HepG2 (cell line): ENCODE measurements around the gene SMIM36. TPM values are rescaled to one million over a fixed set of nuclear protein-coding genes. Genes with fewer than 3 reads are reported as not detected.

Experiments
- GZF1 ChIP-seq: sonication (generic); formaldehyde crosslinking; IDR thresholded peaks from 2 replicates; pipeline ENCODE4 v1.5.1; 2020; ENCODE audit warnings: mild to moderate bottlenecking, missing genetic modification reagents
- HOXA5 ChIP-seq: sonication (generic); formaldehyde crosslinking; IDR thresholded peaks from 2 replicates; pipeline ENCODE4 v1.4.0; 2020; ENCODE audit warnings: missing genetic modification reagents
- IKZF4 ChIP-seq: sonication (generic); formaldehyde crosslinking; IDR thresholded peaks from 2 replicates; pipeline ENCODE4 v1.5.1; 2020; ENCODE audit warnings: borderline replicate concordance, mild to moderate bottlenecking, low read depth, missing genetic modification reagents; ENCODE audit errors: not compliant biosample characterization
- KLF16 ChIP-seq, 2 experiments: sonication (generic) in 1 of 2; formaldehyde crosslinking in 1 of 2; IDR thresholded peaks; 2 replicates each; pipeline versions ENCODE4 v1.6.1 to v1.8.0; 2016 to 2023; ENCODE audit warnings: missing genetic modification reagents in 2 of 2, missing compliant biosample characterization in 1 of 2
- KMT2B ChIP-seq: IDR thresholded peaks from 2 replicates; pipeline ENCODE4 v1.6.1; 2016; ENCODE audit warnings: missing genetic modification reagents, missing compliant biosample characterization
- LCORL ChIP-seq, 2 experiments: fragments of 450-650 bp in 1 of 2; sonication (generic) in 1 of 2; formaldehyde crosslinking in 1 of 2; IDR thresholded peaks; 2 replicates each; pipeline versions ENCODE4 v1.5.0 to v1.6.1; 2017 to 2020; ENCODE audit warnings: antibody characterized with exemption in 1 of 2, missing genetic modification reagents in 1 of 2
- MAZ ChIP-seq, 2 experiments: sonication (generic) in 1 of 2; formaldehyde crosslinking in 1 of 2; IDR thresholded peaks; 2 replicates each; pipeline versions ENCODE4 v1.5.0 to v1.6.1; 2012 to 2020; ENCODE audit warnings: low read depth in 2 of 2, mild to moderate bottlenecking in 2 of 2, borderline replicate concordance in 1 of 2, improper control_type of control experiment in 1 of 2, low read length in 1 of 2, missing genetic modification reagents in 1 of 2, moderate library complexity in 1 of 2
- PCBP1 ChIP-seq: fragments of 200-400 bp; formaldehyde crosslinking; IDR thresholded peaks from 2 replicates; pipeline ENCODE4 v1.6.1; 2017; ENCODE audit warnings: mild to moderate bottlenecking, low read depth, low read length, borderline replicate concordance
- RBFOX2 ChIP-seq: fragments of 200-400 bp; formaldehyde crosslinking; IDR thresholded peaks from 2 replicates; pipeline ENCODE4 v1.6.1; 2017; ENCODE audit warnings: low read depth, mild to moderate bottlenecking, low read length
- REXO4 ChIP-seq: sonication (generic); formaldehyde crosslinking; IDR thresholded peaks from 2 replicates; pipeline ENCODE4 v1.8.0; 2022; ENCODE audit warnings: missing genetic modification reagents, mild to moderate bottlenecking, borderline replicate concordance
- RORA ChIP-seq: sonication (generic); formaldehyde crosslinking; IDR thresholded peaks from 2 replicates; pipeline ENCODE4 v1.5.0; 2020; ENCODE audit warnings: mild to moderate bottlenecking, missing genetic modification reagents, moderate library complexity
- SRSF1 ChIP-seq: fragments of 200-400 bp; formaldehyde crosslinking; optimal IDR thresholded peaks from 2 replicates; pipeline ENCODE3; 2017; ENCODE audit warnings: mild to moderate bottlenecking, low read depth, low read length, moderate library complexity
- TRIM24 ChIP-seq: sonication (generic); formaldehyde crosslinking; IDR thresholded peaks from 2 replicates; pipeline ENCODE4 v1.8.0; 2022; ENCODE audit warnings: mild to moderate bottlenecking, missing genetic modification reagents
- ZBTB33 ChIP-seq: sonication (generic); formaldehyde crosslinking; IDR thresholded peaks from 2 replicates; pipeline ENCODE4 v1.4.0; 2020; ENCODE audit warnings: missing genetic modification reagents
- ZBTB38 ChIP-seq: sonication (generic); formaldehyde crosslinking; IDR thresholded peaks from 2 replicates; pipeline ENCODE4 v1.5.1; 2020; ENCODE audit warnings: mild to moderate bottlenecking, missing genetic modification reagents
- ZFP36L2 ChIP-seq: sonication (generic); formaldehyde crosslinking; IDR thresholded peaks from 2 replicates; pipeline ENCODE4 v1.4.0; 2020; ENCODE audit warnings: missing genetic modification reagents
- ZKSCAN8 ChIP-seq: IDR thresholded peaks from 2 replicates; pipeline ENCODE4 v1.6.1; 2016; ENCODE audit warnings: borderline replicate concordance, missing genetic modification reagents, missing compliant biosample characterization
- ZNF12 ChIP-seq: sonication (generic); formaldehyde crosslinking; IDR thresholded peaks from 2 replicates; pipeline ENCODE4 v1.5.0; 2020; ENCODE audit warnings: missing genetic modification reagents
- ZNF20 ChIP-seq: sonication (generic); formaldehyde crosslinking; IDR thresholded peaks from 2 replicates; pipeline ENCODE4 v1.4.0; 2020; ENCODE audit warnings: mild to moderate bottlenecking, moderate library complexity, missing genetic modification reagents
- ZNF235 ChIP-seq: sonication (generic); formaldehyde crosslinking; IDR thresholded peaks from 2 replicates; pipeline ENCODE4 v1.8.1; 2023; ENCODE audit warnings: mild to moderate bottlenecking, missing genetic modification reagents, borderline replicate concordance
- ZNF253 ChIP-seq: sonication (generic); formaldehyde crosslinking; IDR thresholded peaks from 2 replicates; pipeline ENCODE4 v1.8.0; 2022; ENCODE audit warnings: mild to moderate bottlenecking, missing genetic modification reagents, borderline replicate concordance
- ZNF383 ChIP-seq: sonication (generic); formaldehyde crosslinking; IDR thresholded peaks from 2 replicates; pipeline ENCODE4 v1.4.0; 2020; ENCODE audit warnings: missing genetic modification reagents, mild to moderate bottlenecking, borderline replicate concordance
- ZNF570 ChIP-seq: sonication (generic); formaldehyde crosslinking; IDR thresholded peaks from 2 replicates; pipeline ENCODE4 v1.4.0; 2020; ENCODE audit warnings: mild to moderate bottlenecking, missing genetic modification reagents, borderline replicate concordance
- polyA plus RNA-seq, 8 experiments: library from polyadenylated mRNA; depleted of rRNA in 3 of 8; stranded (reverse) in 7 of 8; unstranded in 1 of 8; fragments of >200 nt; fragmentation: Illumina TruSeq in 4 of 8; extraction: Trizol in 4 of 8; gene quantifications; 2 replicates each; pipeline versions ENCODE4 v1.2.1 to v1.2.3, GENCODE V29; 2011 to 2016; ENCODE audit warnings: low read depth in 4 of 8, missing spikeins in 1 of 8, mixed read lengths in 1 of 8; ENCODE audit not compliant: insufficient read depth in 1 of 8
- total RNA-seq, 5 experiments: library from RNA; depleted of rRNA; stranded (reverse); fragments of >200 nt; fragmentation: Illumina TruSeq; extraction: Trizol; gene quantifications; 2 replicates each; pipeline ENCODE4 v1.2.3, GENCODE V29; 2016; ENCODE audit warnings: low read depth in 1 of 5
- TF ChIP-seq, protein P1 (sequence below): sonication (generic); formaldehyde crosslinking; IDR thresholded peaks from 2 replicates; pipeline ENCODE4 v1.4.0; 2020; ENCODE audit warnings: mild to moderate bottlenecking, missing genetic modification reagents
- TF ChIP-seq, protein P2 (sequence below): sonication (generic); formaldehyde crosslinking; IDR thresholded peaks from 2 replicates; pipeline ENCODE4 v1.9.0; 2021; ENCODE audit warnings: missing genetic modification reagents, borderline replicate concordance

The SMIM36 gene
- total and polyA plus RNA-seq, 2 of the 13 experiments (the other 11 are each of a cell fraction or from before 2014, with no cell fraction given), result not detected

DNA sequence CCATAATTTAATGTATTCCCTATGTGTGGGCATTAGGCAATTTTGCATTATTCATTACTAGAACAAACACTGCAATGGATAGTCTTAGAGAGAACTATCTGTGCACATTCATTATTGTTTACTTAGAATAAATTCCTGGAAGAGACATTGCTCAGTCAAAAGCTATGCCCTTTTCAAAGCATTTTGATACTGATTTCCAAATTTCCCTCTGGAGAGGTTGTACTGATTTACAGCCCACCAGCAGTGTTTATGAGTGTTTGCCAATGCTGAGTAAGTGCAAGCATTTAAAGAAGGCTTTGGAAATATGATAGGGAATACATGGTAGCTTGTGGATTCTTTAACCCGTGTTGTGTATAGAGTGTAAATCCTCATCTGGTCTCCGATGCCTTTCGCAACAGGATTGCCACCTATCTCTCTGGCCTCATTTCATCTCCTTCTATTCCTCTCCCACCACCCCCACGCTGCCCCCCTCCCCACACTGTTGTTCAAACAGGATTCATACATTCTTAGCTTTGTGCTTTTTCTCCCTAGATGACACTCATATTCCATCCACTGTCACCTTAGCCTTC, 56.3 kb downstream of the SMIM36 start (continued):
- TF ChIP-seq ZBTB33 (CRISPR knock-in tag), result no peak
- TF ChIP-seq ZNF20, result no peak
- TF ChIP-seq ZFP36L2 (CRISPR knock-in tag), result no peak
- TF ChIP-seq KLF16 (CRISPR knock-in tag; IDR thresholded peaks at IDR 0.05), result peak in 1 of 2 experiments; percentile 61; a peak in 1 of 4 replicates
- no peak for TF ChIP-seq ZNF383
- no peak for TF ChIP-seq MAZ (IDR thresholded peaks at IDR 0.05; ENCODE audit: borderline replicate concordance, low read depth, low read length)
- no peak for TF ChIP-seq MAZ (CRISPR knock-in tag; IDR thresholded peaks at IDR 0.05; ENCODE audit: low read depth)
- peak; percentile 72; the same call in 1 of the 2 replicates for TF ChIP-seq ZKSCAN8
- no peak for TF ChIP-seq IKZF4 (CRISPR knock-in tag)
- no peak for TF ChIP-seq TRIM24 (CRISPR knock-in tag)
- TF ChIP-seq, protein P1, sequence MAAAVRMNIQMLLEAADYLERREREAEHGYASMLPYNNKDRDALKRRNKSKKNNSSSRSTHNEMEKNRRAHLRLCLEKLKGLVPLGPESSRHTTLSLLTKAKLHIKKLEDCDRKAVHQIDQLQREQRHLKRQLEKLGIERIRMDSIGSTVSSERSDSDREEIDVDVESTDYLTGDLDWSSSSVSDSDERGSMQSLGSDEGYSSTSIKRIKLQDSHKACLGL (CRISPR knock-in tag), result no peak
- TF ChIP-seq SRSF1, result no peak
- TF ChIP-seq GZF1 (CRISPR knock-in tag), result no peak
- TF ChIP-seq ZNF235 (CRISPR knock-in tag), result no peak
- TF ChIP-seq RORA, result no peak
- TF ChIP-seq ZNF570 (CRISPR knock-in tag), result no peak
- no peak for TF ChIP-seq PCBP1
- TF ChIP-seq KMT2B, result 0 out of 2 replicates have a peak, but pooled peaks have one; percentile 30
- TF ChIP-seq LCORL (IDR thresholded peaks at IDR 0.05), result no peak; the same call in 1 of the 2 replicates
- no peak for TF ChIP-seq LCORL (CRISPR knock-in tag; IDR thresholded peaks at IDR 0.05)
- no peak for TF ChIP-seq ZNF12 (CRISPR knock-in tag)
- TF ChIP-seq REXO4, result no peak
- TF ChIP-seq RBFOX2, result no peak
- TF ChIP-seq, protein P2, sequence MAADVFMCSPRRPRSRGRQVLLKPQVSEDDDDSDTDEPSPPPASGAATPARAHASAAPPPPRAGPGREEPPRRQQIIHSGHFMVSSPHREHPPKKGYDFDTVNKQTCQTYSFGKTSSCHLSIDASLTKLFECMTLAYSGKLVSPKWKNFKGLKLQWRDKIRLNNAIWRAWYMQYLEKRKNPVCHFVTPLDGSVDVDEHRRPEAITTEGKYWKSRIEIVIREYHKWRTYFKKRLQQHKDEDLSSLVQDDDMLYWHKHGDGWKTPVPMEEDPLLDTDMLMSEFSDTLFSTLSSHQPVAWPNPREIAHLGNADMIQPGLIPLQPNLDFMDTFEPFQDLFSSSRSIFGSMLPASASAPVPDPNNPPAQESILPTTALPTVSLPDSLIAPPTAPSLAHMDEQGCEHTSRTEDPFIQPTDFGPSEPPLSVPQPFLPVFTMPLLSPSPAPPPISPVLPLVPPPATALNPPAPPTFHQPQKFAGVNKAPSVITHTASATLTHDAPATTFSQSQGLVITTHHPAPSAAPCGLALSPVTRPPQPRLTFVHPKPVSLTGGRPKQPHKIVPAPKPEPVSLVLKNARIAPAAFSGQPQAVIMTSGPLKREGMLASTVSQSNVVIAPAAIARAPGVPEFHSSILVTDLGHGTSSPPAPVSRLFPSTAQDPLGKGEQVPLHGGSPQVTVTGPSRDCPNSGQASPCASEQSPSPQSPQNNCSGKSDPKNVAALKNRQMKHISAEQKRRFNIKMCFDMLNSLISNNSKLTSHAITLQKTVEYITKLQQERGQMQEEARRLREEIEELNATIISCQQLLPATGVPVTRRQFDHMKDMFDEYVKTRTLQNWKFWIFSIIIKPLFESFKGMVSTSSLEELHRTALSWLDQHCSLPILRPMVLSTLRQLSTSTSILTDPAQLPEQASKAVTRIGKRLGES (CRISPR knock-in tag), result no peak
- TF ChIP-seq ZBTB38 (CRISPR knock-in tag), result no peak
- no peak for TF ChIP-seq HOXA5
- TF ChIP-seq ZNF253 (CRISPR knock-in tag), result no peak
